ENCODE data around the gene VRTN. TPM values are rescaled to one million over a fixed set of nuclear protein-coding genes. Genes with fewer than 3 reads are reported as not detected.

VRTN gene
- total and polyA plus RNA-seq, 2 experiments from 2014 or later = 1.3 to 2.7 TPM

DNA sequence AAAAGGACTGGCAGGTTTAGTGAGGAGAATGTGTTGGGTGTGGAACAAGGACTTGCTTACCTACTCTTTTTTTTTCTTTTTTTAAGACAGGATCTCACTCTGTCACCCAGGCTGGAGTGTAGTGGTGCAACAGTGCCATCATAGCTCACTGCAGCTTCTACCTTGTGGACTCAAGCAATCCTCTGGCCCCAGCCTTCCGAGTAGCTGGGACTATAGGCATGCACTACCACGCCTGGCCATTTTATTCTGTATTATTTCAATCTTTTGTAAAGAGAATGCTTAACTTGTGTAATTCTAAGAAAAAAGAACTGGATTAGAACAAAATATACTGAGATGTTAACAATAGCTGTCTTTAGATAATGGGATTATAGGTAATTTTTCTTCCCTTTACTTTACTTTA, 1.9 kb upstream of the VRTN start:
- no peak for DNase-seq (ENCODE audit: low read depth in 1 of 2, low spot score in 1 of 2)
- no peak overlapping the region for H3K4me3 ChIP-seq
- H3K9me3 ChIP-seq (ENCODE audit: low read depth) = no peaks in the 10 kb centered on the region
- no peaks in the 10 kb centered on the region for H3K27me3 ChIP-seq
- H3K27ac ChIP-seq = no peak overlapping the region
- no peaks in the 10 kb centered on the region for H3K36me3 ChIP-seq
- TF ChIP-seq, protein P1, sequence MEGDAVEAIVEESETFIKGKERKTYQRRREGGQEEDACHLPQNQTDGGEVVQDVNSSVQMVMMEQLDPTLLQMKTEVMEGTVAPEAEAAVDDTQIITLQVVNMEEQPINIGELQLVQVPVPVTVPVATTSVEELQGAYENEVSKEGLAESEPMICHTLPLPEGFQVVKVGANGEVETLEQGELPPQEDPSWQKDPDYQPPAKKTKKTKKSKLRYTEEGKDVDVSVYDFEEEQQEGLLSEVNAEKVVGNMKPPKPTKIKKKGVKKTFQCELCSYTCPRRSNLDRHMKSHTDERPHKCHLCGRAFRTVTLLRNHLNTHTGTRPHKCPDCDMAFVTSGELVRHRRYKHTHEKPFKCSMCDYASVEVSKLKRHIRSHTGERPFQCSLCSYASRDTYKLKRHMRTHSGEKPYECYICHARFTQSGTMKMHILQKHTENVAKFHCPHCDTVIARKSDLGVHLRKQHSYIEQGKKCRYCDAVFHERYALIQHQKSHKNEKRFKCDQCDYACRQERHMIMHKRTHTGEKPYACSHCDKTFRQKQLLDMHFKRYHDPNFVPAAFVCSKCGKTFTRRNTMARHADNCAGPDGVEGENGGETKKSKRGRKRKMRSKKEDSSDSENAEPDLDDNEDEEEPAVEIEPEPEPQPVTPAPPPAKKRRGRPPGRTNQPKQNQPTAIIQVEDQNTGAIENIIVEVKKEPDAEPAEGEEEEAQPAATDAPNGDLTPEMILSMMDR (IDR thresholded peaks at IDR 0.05; ENCODE audit: low read depth, low read length) = no peak
- H3K4me1 ChIP-seq (ENCODE audit: low read depth) = peaks cover 7% of the 10 kb centered on the region

DNA sequence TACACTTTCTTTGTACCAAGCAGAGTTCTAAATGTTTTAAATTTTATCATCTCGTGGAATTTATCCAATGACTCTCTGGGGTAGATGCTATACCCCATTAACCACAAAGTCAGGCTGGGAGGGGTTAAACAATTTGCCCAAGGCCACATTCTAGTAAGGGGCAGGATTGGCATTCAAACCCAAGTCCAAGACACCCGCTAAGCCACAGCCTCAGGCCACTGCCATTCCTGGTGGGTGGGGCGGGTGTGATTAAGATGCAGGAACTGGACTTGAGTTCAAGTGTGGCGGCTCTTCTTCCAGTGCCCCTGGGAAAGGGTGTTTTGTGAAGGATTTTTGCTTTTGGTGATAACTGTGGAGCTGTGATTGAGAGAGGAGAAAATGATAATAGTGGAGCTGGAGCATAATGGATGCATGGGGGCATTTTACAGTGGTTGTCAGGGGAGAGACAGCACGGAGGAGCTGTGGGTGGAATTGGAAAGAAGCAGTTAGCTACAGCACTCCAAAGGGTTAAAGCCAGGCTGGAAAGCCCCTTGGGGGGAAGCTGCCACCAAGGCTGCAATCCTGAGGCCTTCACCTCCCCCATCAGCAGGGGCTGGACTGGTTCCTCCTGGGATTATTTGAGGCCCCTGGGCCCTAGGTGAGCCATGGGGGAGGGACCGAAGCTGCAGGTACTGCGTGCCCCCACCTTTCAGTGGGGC, 1.0 kb upstream of the VRTN start:
- Histone ChIP-seq H3K36me3 (no peaks in the 10 kb centered on the region), H3K27me3 (no peaks in the 10 kb centered on the region), H3K4me3 (no peak overlapping the region), H3K4me1 (ENCODE audit: low read depth) (peaks cover 7% of the 10 kb centered on the region), H3K27ac (no peak overlapping the region), H3K9me3 (ENCODE audit: low read depth) (no peaks in the 10 kb centered on the region)
- TF ChIP-seq, protein P1 (IDR thresholded peaks at IDR 0.05; ENCODE audit: low read depth, low read length) = no peak
- DNase-seq (ENCODE audit: low read depth in 1 of 2, low spot score in 1 of 2) = no peak

DNA sequence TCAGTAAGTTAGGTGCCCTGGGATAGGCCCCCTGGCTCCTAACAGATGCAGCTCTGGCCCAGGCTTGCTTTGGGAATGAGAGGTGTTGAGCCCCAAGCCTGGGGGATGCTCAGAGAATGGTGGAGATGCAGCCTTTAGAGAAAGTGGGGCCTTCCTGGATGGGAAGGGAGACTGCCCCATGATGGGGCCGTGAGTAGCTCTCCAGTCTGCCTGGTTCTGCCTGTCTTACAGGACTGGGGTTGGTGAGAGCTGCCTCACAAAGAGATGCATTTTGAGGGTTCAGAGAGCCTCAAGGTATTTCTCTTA, 523 bp upstream of the VRTN start:
- no peak overlapping the region for H3K4me3 ChIP-seq
- no peak overlapping the region for H3K27ac ChIP-seq
- H3K27me3 ChIP-seq = no peaks in the 10 kb centered on the region
- TF ChIP-seq, protein P1 (IDR thresholded peaks at IDR 0.05; ENCODE audit: low read depth, low read length) = no peak
- peaks cover 7% of the 10 kb centered on the region for H3K4me1 ChIP-seq (ENCODE audit: low read depth)
- DNase-seq (ENCODE audit: low read depth in 1 of 2, low spot score in 1 of 2) = peak in 1 of 2 donors; percentile 19
- no peaks in the 10 kb centered on the region for H3K9me3 ChIP-seq (ENCODE audit: low read depth)
- no peaks in the 10 kb centered on the region for H3K36me3 ChIP-seq

DNA sequence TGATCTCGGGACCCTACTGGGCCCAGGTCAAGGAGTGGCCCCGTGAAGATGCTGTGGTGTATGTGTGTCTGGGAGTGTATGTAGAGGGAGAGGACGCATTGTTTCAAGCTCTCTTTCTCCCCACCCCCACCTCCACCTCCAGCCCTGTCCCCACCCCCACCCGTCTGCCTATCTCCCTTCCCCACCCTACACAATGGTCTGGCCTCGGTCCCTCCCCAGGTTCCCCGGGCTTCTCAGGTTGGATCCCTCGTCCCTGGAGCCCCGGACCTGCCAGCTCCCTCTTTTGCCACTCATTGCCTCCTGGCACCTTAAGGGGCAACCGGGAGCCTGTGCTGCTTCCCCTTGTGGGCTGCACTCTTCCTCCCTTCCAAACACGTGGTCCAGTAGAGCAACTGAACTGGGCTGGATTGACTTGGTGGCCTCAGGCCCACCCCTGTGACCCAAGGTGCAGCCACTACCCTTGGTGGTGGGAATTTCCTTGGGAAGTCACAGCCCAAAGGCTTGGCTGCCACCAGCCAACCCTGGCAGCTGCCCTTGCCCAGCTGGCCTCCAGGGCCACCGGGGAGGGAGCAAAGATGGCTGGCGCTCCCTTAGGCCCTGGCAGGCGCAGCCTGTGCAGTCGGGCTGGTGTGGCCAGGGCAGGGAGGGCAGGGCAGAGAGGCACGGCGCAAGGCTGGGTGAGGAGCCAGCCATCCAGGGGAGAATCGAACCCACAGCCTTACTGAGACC, 628 bp downstream of the VRTN start:
- no peaks in the 10 kb centered on the region for H3K36me3 ChIP-seq
- TF ChIP-seq, protein P1 (IDR thresholded peaks at IDR 0.05; ENCODE audit: low read depth, low read length) = no peak
- DNase-seq (ENCODE audit: low read depth in 1 of 2, low spot score in 1 of 2) = no peak
- no peaks in the 10 kb centered on the region for H3K27me3 ChIP-seq
- H3K27ac ChIP-seq = no peak overlapping the region
- H3K4me3 ChIP-seq = no peak overlapping the region
- no peaks in the 10 kb centered on the region for H3K9me3 ChIP-seq (ENCODE audit: low read depth)
- peaks cover 7% of the 10 kb centered on the region for H3K4me1 ChIP-seq (ENCODE audit: low read depth)

- no peak overlapping the region for H3K4me3 ChIP-seq
- no peaks in the 10 kb centered on the region for H3K36me3 ChIP-seq
- TF ChIP-seq, protein P1 (IDR thresholded peaks at IDR 0.05; ENCODE audit: low read depth, low read length) = no peak
- no peak overlapping the region for H3K27ac ChIP-seq
- no peaks in the 10 kb centered on the region for H3K27me3 ChIP-seq
- no peaks in the 10 kb centered on the region for H3K9me3 ChIP-seq (ENCODE audit: low read depth)
- no peak for DNase-seq (ENCODE audit: low read depth in 1 of 2, low spot score in 1 of 2)
- peaks cover 7% of the 10 kb centered on the region for H3K4me1 ChIP-seq (ENCODE audit: low read depth)
Observed at GRCh38 chr14:74349757-74350156, 1.5 kb downstream of the VRTN start.

Measured in cardiac muscle cell (in vitro differentiated cells and primary cell).